Esophagus muscularis mucosa (tissue), 4 donors: ENCODE data around the gene MEN1. TPM values are rescaled to one million over a fixed set of nuclear protein-coding genes. Genes with fewer than 3 reads are reported as not detected.

Experiments
- total RNA-seq, 4 donors: library from RNA; depleted of rRNA; stranded (reverse); fragments of >200 nt; gene quantifications; one replicate each; pipeline versions ENCODE4 v1.1.0 to v1.2.1, GENCODE V29; 2016

MEN1 gene
- total RNA-seq, 4 donors from 2014 or later: 10.4 to 18.7 (median 11.5) TPM

Other genes with a start within 250 kb of the MEN1 start
- not detected for gene SLC22A12, start 219.3 kb downstream of the MEN1 start, total RNA-seq
- gene NRXN2, start 87.4 kb downstream of the MEN1 start, total RNA-seq: 10 to 100 TPM in 1 of 4 donors, 1 to 10 TPM in 3; 2.1 to 12.9 (median 4.3) TPM
- gene RASGRP2, start 66.4 kb downstream of the MEN1 start, total RNA-seq: 10 to 100 TPM; 32.8 to 72.8 (median 34.9) TPM
- 10 to 100 TPM; 18.4 to 57.2 (median 26.3) TPM for gene PYGM, start 50.6 kb downstream of the MEN1 start, total RNA-seq
- gene SF1, start 32.0 kb downstream of the MEN1 start, total RNA-seq: 100 to 1,000 TPM; 199 to 285 (median 234) TPM
- 10 to 100 TPM; 11.1 to 25.0 (median 17.1) TPM for gene MAP4K2, start 7.3 kb downstream of the MEN1 start, total RNA-seq
- gene CDC42BPG, start 34.1 kb upstream of the MEN1 start, total RNA-seq: under 1 TPM in 3 of 4 donors, not detected in 1; 0.33 to 0.46 (median 0.39) TPM
- 100 to 1,000 TPM in 2 of 4 donors, 10 to 100 TPM in 2; 57.0 to 193 (median 104) TPM for gene EHD1, start 68.1 kb upstream of the MEN1 start, total RNA-seq
- 10 to 100 TPM; 19.9 to 28.7 (median 26.1) TPM for gene ATG2A, start 106.7 kb upstream of the MEN1 start, total RNA-seq
- 10 to 100 TPM; 24.1 to 38.8 (median 29.0) TPM for gene PPP2R5B, start 114.1 kb upstream of the MEN1 start, total RNA-seq
- not detected for gene GPHA2, start 125.3 kb upstream of the MEN1 start, total RNA-seq
- gene MAJIN, start 161.6 kb upstream of the MEN1 start, total RNA-seq: not detected
- gene BATF2, start 186.4 kb upstream of the MEN1 start, total RNA-seq: 1 to 10 TPM in 3 of 4 donors, under 1 TPM in 1; 0.42 to 5.1 (median 3.1) TPM
- gene ARL2, start 203.6 kb upstream of the MEN1 start, total RNA-seq: 100 to 1,000 TPM; 150 to 189 (median 172) TPM
- gene SNX15, start 216.9 kb upstream of the MEN1 start, total RNA-seq: 10 to 100 TPM; 21.2 to 57.1 (median 33.1) TPM
- gene SAC3D1, start 230.7 kb upstream of the MEN1 start, total RNA-seq: 10 to 100 TPM in 3 of 4 donors, 1 to 10 TPM in 1; 9.6 to 21.8 (median 13.1) TPM
- gene NAALADL1, start 248.0 kb upstream of the MEN1 start, total RNA-seq: 10 to 100 TPM; 22.8 to 43.7 (median 31.0) TPM